Loucy (cell line): ENCODE results near the gene PHIP.

Source experiments
- H2AFZ ChIP-seq: fragments of 200-600 bp; sonication (generic); 2 replicates; pipeline ENCODE4 v1.6.0; 2016; ENCODE audit warnings: antibody characterized with exemption, mild to moderate bottlenecking, low read length, moderate library complexity
- H3F3A ChIP-seq: fragments of 200-600 bp; 2 replicates; pipeline ENCODE4 v1.6.0; 2016; ENCODE audit warnings: antibody characterized with exemption, low read depth, mild to moderate bottlenecking
- H3K27me3 ChIP-seq: fragments of 200-600 bp; sonication (generic); 2 replicates; pipeline ENCODE4 v1.6.1; 2014; ENCODE audit warnings: low read length, mild to moderate bottlenecking; ENCODE audit not compliant: insufficient read depth, poor library complexity, severe bottlenecking
- H3K36me3 ChIP-seq: fragments of 200-600 bp; sonication (generic); 2 replicates; pipeline ENCODE4 v1.6.1; 2016; ENCODE audit warnings: low read length; ENCODE audit not compliant: insufficient read depth
- H3K4me1 ChIP-seq: fragments of 200-600 bp; sonication (generic); 2 replicates; pipeline ENCODE4 v1.5.1; 2014; ENCODE audit warnings: low read length, mild to moderate bottlenecking; ENCODE audit not compliant: insufficient read depth, poor library complexity, severe bottlenecking
- H3K4me2 ChIP-seq: fragments of 200-600 bp; sonication (generic); 2 replicates; pipeline ENCODE4 v1.6.0; 2014; ENCODE audit warnings: antibody characterized with exemption, low read length, low read depth, mild to moderate bottlenecking; ENCODE audit not compliant: poor library complexity, severe bottlenecking
- H3K4me3 ChIP-seq: fragments of 200-600 bp; sonication (generic); 2 replicates; pipeline ENCODE4 v1.5.1; 2014; ENCODE audit warnings: low read length, mild to moderate bottlenecking, mixed read lengths; ENCODE audit not compliant: poor library complexity, severe bottlenecking
- H3K79me2 ChIP-seq: fragments of 200-600 bp; sonication (generic); 2 replicates; pipeline ENCODE4 v1.6.1; 2014; ENCODE audit warnings: low read length; ENCODE audit not compliant: insufficient read depth
- H3K9ac ChIP-seq: fragments of 200-600 bp; sonication (generic); 2 replicates; pipeline ENCODE4 v1.6.0; 2014; ENCODE audit warnings: mild to moderate bottlenecking, low read depth, low read length, moderate library complexity; ENCODE audit not compliant: poor library complexity, severe bottlenecking
- H3K9me2 ChIP-seq: fragments of 200-600 bp; sonication (generic); replicated peaks from 2 replicates; pipeline ENCODE4 v1.6.1; 2016; ENCODE audit warnings: low read depth, low read length, mixed read lengths
- H3K9me3 ChIP-seq: fragments of 200-600 bp; sonication (generic); 2 replicates; pipeline ENCODE4 v1.6.1; 2014; ENCODE audit warnings: mild to moderate bottlenecking, antibody characterized with exemption, low read length, low read depth; ENCODE audit not compliant: insufficient read depth
- H4K20me1 ChIP-seq: fragments of 200-600 bp; sonication (generic); 2 replicates; pipeline ENCODE4 v1.6.0; 2014; ENCODE audit warnings: antibody characterized with exemption, low read length, mild to moderate bottlenecking; ENCODE audit not compliant: insufficient read depth, poor library complexity, severe bottlenecking
- EZH2phosphoT487 ChIP-seq: fragments of 200-600 bp; IDR thresholded peaks from 2 replicates; pipeline ENCODE4 v1.6.1; 2018; ENCODE audit warnings: antibody characterized with exemption, mild to moderate bottlenecking, moderate library complexity, borderline replicate concordance
- TF ChIP-seq, protein P1 (sequence below): fragments of 200-600 bp; sonication (generic); conservative IDR thresholded peaks from 2 replicates; pipeline ENCODE4 v1.5.1; 2014; ENCODE audit warnings: mild to moderate bottlenecking, antibody characterized with exemption, low read length

Gene PHIP

DNA sequence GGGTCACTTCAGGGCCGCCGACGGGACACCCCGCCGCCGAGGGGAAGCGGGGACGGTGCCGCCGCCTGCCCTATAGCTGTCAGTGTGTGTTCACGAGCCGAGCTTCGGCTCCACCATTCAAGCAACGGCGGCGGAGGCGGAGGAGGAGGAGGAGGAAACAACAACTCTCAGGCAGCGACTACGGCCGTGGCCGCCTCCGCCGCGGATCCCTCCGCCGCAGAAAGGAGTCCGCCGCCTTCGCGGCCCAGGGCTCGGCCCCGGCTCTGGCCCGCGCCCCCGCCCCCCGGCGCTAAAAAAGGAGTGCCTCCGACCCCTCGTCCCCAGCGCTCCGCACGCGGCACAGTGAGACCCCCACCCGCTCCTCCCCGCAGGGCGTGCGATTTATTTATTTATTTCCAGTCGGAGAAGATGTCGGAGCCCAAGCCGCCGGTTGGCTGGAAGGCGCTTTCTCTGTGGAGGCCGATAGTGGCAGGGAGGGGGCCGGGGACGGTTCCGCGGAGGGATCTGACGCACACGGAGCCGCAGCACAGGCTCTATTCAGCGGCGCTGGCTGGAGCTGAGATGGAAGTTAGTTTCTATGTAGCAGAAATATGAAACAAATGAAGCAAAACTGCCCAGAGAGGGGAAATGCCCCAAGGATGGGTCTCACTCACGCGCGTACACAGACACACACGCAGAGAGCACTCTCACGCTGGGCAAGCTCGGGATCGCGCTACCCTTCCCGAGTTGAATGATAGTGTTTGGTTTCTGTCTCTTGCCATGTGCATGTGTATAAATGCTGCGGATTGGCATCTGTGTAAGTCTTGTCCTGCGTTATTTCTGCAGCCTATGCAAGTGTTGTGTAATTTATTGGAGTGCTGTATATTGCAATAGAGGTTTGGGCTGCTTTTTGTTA lies at the start of gene PHIP:
Gene PHIP (minus strand): TSS at position 180 of the 895 bp plus-strand sequence. CDS start 186 bp downstream, outside the sequence.
- H3F3A ChIP-seq, result no peaks in the 10 kb centered on the region
- H3K9ac ChIP-seq, result peak within 1 kb of the TSS; percentile 89
- peak within 1 kb of the TSS; percentile 97 for H3K4me3 ChIP-seq
- H3K79me2 ChIP-seq, result peaks cover 57% of the 10 kb centered on the region
- H3K4me1 ChIP-seq, result peaks cover 63% of the 10 kb centered on the region
- H3K4me2 ChIP-seq, result peak within 1 kb of the TSS; percentile 91
- no peaks in the 10 kb centered on the region for H3K27me3 ChIP-seq
- no peaks in the 10 kb centered on the region for H3K9me2 ChIP-seq
- no peaks in the 10 kb centered on the region for H3K36me3 ChIP-seq
- H4K20me1 ChIP-seq, result peaks cover 35% of the 10 kb centered on the region
- H3K9me3 ChIP-seq, result no peaks in the 10 kb centered on the region
- peak within 1 kb of the TSS; percentile 96 for H2AFZ ChIP-seq
- TF ChIP-seq EZH2phosphoT487, result no peak
- TF ChIP-seq, protein P1, sequence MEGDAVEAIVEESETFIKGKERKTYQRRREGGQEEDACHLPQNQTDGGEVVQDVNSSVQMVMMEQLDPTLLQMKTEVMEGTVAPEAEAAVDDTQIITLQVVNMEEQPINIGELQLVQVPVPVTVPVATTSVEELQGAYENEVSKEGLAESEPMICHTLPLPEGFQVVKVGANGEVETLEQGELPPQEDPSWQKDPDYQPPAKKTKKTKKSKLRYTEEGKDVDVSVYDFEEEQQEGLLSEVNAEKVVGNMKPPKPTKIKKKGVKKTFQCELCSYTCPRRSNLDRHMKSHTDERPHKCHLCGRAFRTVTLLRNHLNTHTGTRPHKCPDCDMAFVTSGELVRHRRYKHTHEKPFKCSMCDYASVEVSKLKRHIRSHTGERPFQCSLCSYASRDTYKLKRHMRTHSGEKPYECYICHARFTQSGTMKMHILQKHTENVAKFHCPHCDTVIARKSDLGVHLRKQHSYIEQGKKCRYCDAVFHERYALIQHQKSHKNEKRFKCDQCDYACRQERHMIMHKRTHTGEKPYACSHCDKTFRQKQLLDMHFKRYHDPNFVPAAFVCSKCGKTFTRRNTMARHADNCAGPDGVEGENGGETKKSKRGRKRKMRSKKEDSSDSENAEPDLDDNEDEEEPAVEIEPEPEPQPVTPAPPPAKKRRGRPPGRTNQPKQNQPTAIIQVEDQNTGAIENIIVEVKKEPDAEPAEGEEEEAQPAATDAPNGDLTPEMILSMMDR, result no peak

DNA sequence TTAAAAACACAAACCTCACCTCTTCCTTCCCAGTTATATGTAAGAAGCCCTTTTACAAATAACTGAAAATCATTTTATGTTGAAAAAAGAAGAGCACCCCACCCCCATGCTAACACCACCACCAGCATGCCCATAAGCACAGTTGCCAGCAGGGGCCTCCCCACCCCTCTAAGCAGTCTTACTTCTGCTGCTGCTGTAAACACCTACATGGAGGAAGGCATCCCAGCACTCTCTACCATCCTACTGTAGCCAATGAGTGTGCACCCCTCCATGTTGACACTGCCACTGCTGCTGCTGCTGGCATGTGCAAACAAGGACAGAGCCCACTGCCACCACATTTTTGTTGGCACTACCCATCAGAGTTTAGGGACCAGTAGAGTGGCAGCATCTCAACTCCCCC lies 49.6 kb upstream of the PHIP start:
- H3K9ac ChIP-seq, result no peak overlapping the region
- H3K4me1 ChIP-seq, result no peaks in the 10 kb centered on the region
- H2AFZ ChIP-seq, result no peak overlapping the region
- no peaks in the 10 kb centered on the region for H3K27me3 ChIP-seq
- no peak overlapping the region for H3K4me3 ChIP-seq
- no peaks in the 10 kb centered on the region for H3F3A ChIP-seq
- H3K9me3 ChIP-seq, result no peaks in the 10 kb centered on the region
- no peaks in the 10 kb centered on the region for H3K9me2 ChIP-seq
- no peaks in the 10 kb centered on the region for H4K20me1 ChIP-seq
- H3K36me3 ChIP-seq, result no peaks in the 10 kb centered on the region
- no peak for TF ChIP-seq EZH2phosphoT487
- TF ChIP-seq, protein P1, result peak; percentile 53
- no peaks in the 10 kb centered on the region for H3K79me2 ChIP-seq
- no peak overlapping the region for H3K4me2 ChIP-seq

DNA sequence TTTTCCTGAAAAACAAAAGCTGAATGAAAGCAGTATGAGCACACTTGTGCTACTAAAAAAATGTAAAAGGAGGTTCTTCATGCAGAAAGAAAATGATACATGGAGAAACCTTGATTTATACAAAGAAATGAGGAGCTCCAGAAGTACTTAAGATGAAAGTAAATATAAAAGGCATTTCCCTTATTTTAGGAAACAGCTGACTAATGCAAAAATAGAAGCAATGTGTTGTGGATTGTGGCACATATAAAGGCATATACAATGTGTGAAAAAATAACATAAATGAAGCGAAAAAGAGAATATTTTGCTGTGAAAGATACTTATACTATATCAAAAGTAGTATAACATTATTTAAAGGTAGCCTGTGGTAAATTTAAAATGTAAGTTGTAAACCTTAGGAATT lies 41.2 kb upstream of the PHIP start:
- Histone ChIP-seq H3F3A (no peaks in the 10 kb centered on the region), H3K4me3 (no peak overlapping the region), H3K9ac (no peak overlapping the region), H2AFZ (peak overlapping the region; percentile 12; the same call in 1 of the 2 replicates), H3K9me2 (no peaks in the 10 kb centered on the region), H3K36me3 (no peaks in the 10 kb centered on the region), H3K4me2 (peak overlapping the region; percentile 40), H3K9me3 (no peaks in the 10 kb centered on the region), H3K79me2 (no peaks in the 10 kb centered on the region), H3K27me3 (no peaks in the 10 kb centered on the region), H4K20me1 (no peaks in the 10 kb centered on the region), H3K4me1 (peaks cover 51% of the 10 kb centered on the region)
- TF ChIP-seq EZH2phosphoT487, result no peak
- TF ChIP-seq, protein P1, result no peak
